Mucosa of gallbladder (tissue), 1 donor: ENCODE results near the gene CALN1. TPM values are rescaled to one million over a fixed set of nuclear protein-coding genes. Genes with fewer than 3 reads are reported as not detected.

Experiments used
- DNase-seq: peaks from one replicate; pipeline ENCODE4 v3.0.0-alpha.2; 2020; ENCODE audit warnings: low spot score
- total RNA-seq: library from RNA; stranded (reverse); gene quantifications from one replicate; pipeline ENCODE4 v1.2.1, GENCODE V29; 2021
- donor health status: DM: no; HTN: no; CAD: no.

Gene CALN1
- total RNA-seq, 1 donor from 2014 or later, result 4.4 TPM

- no peak for DNase-seq
Measured at GRCh38 chr7:71795410-71795809, 616.7 kb downstream of the CALN1 start.

- no peak for DNase-seq
Measured at GRCh38 chr7:71793251-71793650, 618.9 kb downstream of the CALN1 start.

- no peak for DNase-seq
Measured at GRCh38 chr7:71787513-71787912, 624.6 kb downstream of the CALN1 start.

- DNase-seq, result no peak
Measured at GRCh38 chr7:71785216-71785615, 626.9 kb downstream of the CALN1 start.

- no peak for DNase-seq
Measured at GRCh38 chr7:71784781-71785180, 627.4 kb downstream of the CALN1 start.

GRCh38 chr7:71784180-71784579 is 628.0 kb downstream of the CALN1 start:
- no peak for DNase-seq

GRCh38 chr7:71783779-71784178 is 628.4 kb downstream of the CALN1 start:
- no peak for DNase-seq

GRCh38 chr7:71782051-71782450 is 630.1 kb downstream of the CALN1 start:
- DNase-seq, result no peak

GRCh38 chr7:71780282-71780681 is 631.9 kb downstream of the CALN1 start:
- no peak for DNase-seq

- no peak for DNase-seq
Measured at GRCh38 chr7:71777278-71777677, 634.9 kb downstream of the CALN1 start.

- DNase-seq, result no peak
Measured at GRCh38 chr7:71776726-71777125, 635.4 kb downstream of the CALN1 start.

- DNase-seq, result no peak
Measured at GRCh38 chr7:71775648-71776047, 636.5 kb downstream of the CALN1 start.

- DNase-seq, result no peak
Measured at GRCh38 chr7:71772779-71773178, 639.4 kb downstream of the CALN1 start.

- peak; percentile 72 for DNase-seq
Measured at GRCh38 chr7:71770269-71770907, 641.8 kb downstream of the CALN1 start.

- DNase-seq, result no peak
Measured at GRCh38 chr7:71769326-71769725, 642.8 kb downstream of the CALN1 start.

GRCh38 chr7:71768450-71768849 is 643.7 kb downstream of the CALN1 start:
- no peak for DNase-seq

- DNase-seq, result no peak
Measured at GRCh38 chr7:71766016-71766415, 646.1 kb downstream of the CALN1 start.

- no peak for DNase-seq
Measured at GRCh38 chr7:71761336-71761735, 650.8 kb downstream of the CALN1 start.

GRCh38 chr7:71754828-71755227 is 657.3 kb downstream of the CALN1 start:
- DNase-seq, result no peak

- DNase-seq, result no peak
Measured at GRCh38 chr7:71753956-71754664, 658.0 kb downstream of the CALN1 start.

GRCh38 chr7:71753236-71753635 is 658.9 kb downstream of the CALN1 start:
- no peak for DNase-seq

- DNase-seq, result peak; percentile 48
Measured at GRCh38 chr7:71752171-71752935, 659.8 kb downstream of the CALN1 start.

GRCh38 chr7:71750290-71750689 is 661.8 kb downstream of the CALN1 start:
- no peak for DNase-seq
